Ureter (tissue), 1 donor: ENCODE measurements around the gene ANKRD49. TPM values are rescaled to one million over a fixed set of nuclear protein-coding genes. Genes with fewer than 3 reads are reported as not detected.
"Not testable (repeated sequence)": the region's sequence is repeated elsewhere in the genome, so short reads cannot be mapped to it uniquely, and the experiment has no call there.

Experiments used
- DNase-seq: peaks from one replicate; pipeline ENCODE4 v3.0.0-alpha.2; 2020; ENCODE audit warnings: low spot score
- total RNA-seq: library from RNA; stranded (reverse); gene quantifications from one replicate; pipeline ENCODE4 v1.2.4, GENCODE V29; 2023
- donor health status: DM: yes; HTN: yes; CAD: no.

ANKRD49 gene
- total RNA-seq, 1 donor from 2014 or later: 13.9 TPM

- not testable (repeated sequence) for DNase-seq
Observed at GRCh38 chr11:94506513-94506912, 12.7 kb downstream of the ANKRD49 start.

DNA sequence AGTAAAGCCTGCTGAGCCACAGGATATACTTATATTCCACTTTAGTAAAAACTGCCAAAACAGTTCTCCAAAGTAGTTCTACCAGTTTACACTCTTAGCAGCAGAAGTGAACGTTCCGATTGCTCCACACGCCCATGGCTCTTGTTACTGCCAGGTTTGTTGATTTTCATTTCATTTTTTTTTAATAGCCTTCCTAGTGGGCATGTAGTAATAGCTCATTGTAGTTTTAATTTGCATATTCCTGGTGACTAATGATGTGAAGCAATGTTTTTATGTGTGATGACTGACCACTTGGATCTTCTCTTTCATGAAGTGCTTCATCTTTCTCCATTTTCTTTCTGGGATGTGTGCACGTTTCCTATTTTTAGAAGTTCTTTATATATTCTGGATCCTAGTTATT, 13.7 kb downstream of the ANKRD49 start:
- DNase-seq: no peak

- DNase-seq: peak; percentile 60
Observed at GRCh38 chr11:94511932-94512781, 18.4 kb downstream of the ANKRD49 start, which contains the start of gene C11orf97. Gene C11orf97, plus strand, starts transcription at chr11:94512461. Its CDS starts 68 bp downstream, at chr11:94512529.

- no peak for DNase-seq
Observed at GRCh38 chr11:94513091-94513490, 19.3 kb downstream of the ANKRD49 start.

GRCh38 chr11:94515398-94515797, 21.6 kb downstream of the ANKRD49 start:
- no peak for DNase-seq

GRCh38 chr11:94516725-94517124, 22.9 kb downstream of the ANKRD49 start:
- DNase-seq: no peak

DNA sequence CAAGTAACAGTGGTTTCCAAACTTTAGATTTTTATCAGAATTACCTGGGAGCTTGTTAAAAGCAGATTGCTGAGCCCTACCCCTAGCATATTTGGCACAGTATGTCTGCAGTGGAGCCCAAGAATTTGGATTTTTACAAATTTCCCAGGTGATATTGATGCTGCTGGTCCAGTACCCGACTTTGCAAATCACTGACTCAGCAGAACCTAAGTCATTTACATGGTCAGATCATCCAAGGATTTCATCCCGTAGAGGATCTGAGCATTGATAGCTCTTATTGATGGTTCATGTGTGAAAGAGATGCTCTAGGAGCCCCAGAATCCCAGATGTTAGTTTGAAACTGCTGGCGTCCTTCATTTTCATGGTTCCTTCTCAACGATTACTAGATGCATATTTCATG, 24.5 kb downstream of the ANKRD49 start:
- no peak for DNase-seq

- no peak for DNase-seq
Observed at GRCh38 chr11:94519478-94520084, 25.8 kb downstream of the ANKRD49 start.

DNA sequence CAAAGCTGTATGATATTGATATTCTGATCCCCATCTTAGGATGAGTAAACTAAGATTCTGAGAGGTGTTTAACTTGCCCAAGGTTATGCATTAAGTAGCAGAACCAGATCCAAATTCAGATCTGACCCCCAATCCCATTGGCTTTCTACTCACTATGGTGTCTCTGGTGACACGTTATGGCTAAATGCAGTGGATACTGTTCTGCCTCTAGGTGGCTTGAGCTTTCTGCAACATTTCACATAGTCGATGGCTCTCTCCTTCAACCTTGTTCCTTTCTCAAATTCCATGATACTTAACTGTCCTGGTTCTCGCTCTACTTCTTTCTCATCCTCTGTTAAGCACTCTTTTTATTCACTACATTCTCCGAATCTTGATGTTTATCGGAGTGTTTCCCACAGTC, 27.9 kb downstream of the ANKRD49 start:
- no peak for DNase-seq

- no peak for DNase-seq
Observed at GRCh38 chr11:94524341-94524740, 30.6 kb downstream of the ANKRD49 start.

DNA sequence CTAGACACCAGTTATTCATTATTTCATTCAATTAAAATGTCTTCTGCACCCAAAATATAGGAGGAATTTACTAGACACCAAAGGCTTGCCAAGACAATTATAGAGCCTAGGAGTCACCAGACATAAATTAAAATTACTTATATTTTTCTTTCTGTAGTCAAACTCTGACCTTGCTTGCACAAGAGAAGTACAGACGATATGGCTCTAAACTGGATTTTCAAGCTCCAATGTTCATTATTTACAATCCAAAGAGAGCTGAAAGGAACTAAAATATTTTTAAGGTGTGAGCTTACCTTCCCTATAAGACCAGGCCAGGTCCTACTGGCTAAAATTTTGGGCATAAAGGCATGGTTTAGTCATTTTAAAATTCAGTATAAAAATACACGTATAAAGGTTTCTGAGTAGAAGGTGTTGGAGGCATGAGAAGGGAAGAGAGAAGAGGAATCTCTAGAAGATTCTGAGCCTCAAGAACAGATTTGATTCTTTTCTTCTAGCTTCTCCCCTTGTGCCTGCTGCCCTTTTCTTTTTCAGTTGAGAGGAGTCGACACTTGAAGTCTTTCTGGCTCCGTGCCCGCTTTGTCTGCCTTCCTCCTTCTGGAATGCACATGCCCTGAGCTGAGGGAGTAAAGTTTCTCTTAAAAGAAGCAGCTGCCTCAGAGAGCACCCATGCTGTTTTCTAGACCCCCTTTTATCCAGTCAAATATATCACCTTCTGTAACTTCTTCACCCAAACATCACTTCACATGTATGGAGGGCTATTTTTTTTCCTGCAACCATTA, 32.0 kb downstream of the ANKRD49 start:
- DNase-seq: peak; percentile 66

GRCh38 chr11:94526645-94527438, 33.1 kb downstream of the ANKRD49 start:
- no peak for DNase-seq

DNA sequence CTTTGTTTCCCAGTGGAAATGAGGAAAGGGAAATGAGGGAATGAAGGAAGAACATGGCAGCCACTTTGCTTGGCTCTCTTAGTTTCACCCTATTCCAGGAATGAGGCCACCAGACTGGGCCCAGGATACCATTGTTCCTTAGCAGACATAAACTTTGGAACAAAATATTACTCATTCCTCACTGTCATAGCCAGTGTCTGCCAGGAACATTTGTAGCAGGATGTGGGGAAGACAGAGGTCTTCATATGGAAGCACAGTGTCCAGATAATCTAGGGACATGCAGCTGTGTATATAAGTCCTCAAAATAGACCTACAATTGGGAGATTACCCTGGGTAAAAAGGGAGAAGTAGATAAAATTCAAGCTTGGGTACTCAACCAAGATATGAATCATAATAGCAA, 34.8 kb downstream of the ANKRD49 start:
- DNase-seq: no peak

DNA sequence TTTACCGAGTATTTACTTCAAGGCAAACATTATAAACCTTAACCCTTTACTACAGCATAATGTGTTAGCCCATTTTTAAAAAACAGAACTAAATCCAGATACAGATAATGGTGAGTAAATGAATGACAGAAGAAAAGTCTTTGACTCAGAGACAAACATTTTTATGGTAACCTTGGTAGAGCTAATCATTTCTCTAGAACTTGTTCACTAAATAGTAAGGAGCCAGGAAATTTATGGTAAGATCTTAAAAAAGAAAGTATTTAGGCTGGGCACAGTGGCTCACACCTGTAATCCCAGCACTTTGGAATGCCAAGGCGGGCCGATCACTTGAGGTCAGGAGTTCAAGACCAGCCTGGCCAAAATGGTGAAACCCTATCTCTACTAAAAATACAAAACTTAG, 38.4 kb downstream of the ANKRD49 start:
- DNase-seq: no peak

DNA sequence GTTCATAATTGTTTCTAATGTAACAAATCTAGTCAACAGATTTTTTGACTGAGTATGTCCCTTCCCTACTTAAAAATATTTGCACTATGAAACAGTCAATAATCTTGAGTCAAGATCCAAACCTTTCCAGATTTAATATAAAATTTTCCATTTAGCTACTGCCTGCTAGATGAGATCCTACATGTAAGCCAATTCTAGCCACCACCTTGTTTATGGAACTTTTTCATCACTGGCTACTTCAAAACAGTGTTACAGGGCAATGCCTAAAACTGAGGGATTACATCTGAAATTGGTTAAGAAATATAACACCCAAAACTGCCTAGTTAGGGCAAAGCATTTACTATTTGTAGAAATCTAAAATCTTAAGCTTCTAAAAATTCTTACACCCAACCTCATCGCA, 39.4 kb downstream of the ANKRD49 start:
- no peak for DNase-seq

DNA sequence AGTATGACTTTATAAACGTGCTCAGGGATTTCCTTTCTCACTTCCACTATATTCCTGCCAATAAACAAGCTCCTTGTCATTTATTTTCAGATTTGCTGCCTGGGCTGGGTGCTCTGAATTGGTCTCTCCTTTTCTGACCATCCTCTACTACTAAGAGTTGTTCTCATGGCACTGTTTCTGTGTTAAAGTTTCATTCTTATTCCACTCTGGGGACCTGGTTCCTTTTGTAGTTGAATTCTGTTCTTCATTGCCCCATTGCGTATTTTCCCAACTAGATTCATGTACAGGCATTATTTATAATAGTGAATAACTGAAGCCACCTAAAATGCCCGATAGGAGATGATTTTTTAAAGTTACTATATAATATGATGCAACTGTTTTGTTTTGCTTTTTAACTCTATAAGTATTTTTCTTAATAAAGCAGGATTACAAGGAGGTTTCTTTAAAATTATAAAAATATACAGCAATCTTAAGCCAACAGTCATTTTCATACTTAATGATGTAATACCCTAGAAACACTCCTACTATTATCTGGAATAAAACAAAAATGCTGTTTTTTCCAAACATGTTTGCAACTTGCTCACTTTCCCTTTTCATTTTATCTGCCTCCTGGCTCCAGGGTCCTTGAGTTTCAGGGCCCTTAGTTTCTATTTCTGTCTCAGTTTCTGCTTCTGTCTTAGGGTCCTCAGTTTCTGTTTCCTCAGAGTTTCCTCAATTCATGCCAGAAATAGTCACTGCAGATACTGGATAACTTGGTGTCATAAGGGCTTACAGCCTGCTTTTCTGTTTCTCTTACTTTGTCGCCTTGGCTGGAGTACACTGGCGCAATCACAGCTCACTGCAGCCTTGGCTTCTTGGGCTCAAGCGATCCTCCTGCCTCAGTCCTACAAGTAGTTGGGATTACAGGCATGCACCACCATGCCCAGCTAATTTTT, 40.2 kb downstream of the ANKRD49 start:
- DNase-seq: no peak

DNA sequence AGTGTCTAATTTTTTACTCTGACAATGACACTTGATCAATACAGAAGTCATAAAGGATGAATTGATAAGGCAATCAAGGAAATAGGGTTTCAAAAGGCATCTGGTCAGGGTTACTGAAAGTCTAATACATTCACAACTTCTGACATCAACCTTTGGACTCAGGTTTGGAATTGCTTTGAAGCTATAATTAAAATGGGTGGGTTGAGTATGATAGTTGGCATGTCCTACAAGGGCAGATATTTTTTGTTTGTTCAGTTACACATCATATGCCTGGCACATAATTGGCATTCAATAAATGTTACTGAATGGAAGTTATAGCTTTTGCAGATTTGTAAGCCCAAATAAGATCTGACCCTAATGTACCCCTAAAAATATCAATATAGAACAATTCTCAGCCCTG, 42.6 kb downstream of the ANKRD49 start:
- no peak for DNase-seq

DNA sequence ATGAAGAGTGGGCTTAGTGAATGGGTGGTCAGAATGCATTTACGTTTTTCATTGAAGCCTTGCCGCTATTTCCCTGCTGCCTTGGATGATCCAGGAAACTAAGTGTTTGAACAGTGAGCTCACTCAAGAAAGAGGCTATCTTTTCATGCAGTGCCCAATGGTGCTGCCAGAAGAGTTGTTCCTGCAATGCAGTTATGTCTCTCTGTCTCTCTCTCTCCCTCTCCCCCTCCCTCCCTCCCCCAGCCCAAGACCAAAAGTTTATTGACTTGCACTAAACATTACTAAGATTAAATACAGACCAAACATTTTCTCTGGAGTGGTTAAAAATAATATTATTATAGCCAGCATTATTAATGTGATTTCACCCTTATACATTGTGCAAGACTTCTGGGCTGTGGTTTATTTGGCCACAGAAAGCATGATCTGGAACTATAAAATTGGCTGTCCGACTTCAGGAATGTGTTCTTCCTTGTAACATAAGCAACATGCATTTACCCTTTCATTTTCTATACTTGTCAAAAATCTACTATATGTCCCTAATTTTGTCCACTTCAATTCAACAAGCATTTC, 43.3 kb downstream of the ANKRD49 start:
- no peak for DNase-seq

DNA sequence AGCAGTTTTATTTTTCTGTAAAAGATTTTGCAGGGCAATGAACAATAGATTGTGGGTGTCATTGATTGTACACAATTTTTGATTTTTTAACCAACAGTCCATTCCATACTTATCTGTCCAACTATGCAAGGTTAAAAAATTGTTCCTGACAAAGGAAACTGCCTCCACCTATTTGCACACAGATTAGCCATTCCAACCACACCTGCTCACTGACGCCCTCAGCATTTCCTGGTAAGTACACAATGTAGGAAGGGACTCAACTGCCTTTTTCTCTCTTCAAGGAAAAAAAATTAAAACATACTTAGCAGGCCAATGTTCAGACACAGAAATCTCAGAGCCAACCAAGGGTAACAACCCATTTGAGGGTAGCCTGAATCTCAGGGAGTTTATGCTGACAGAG, 45.6 kb downstream of the ANKRD49 start:
- DNase-seq: no peak
